OCI-LY7 (cell line): Measurements from ENCODE around the gene PRMT9. TPM values are rescaled to one million over a fixed set of nuclear protein-coding genes. Genes with fewer than 3 reads are reported as not detected.

ENCODE experiments used
- BruUV-seq: library from RNA; stranded (reverse); fragments of 400-500 nt; replicated peaks from 2 replicates; lab custom pipeline; 2021; lab: Mats Ljungman, UMichigan
- CTCF ChIA-PET: fragments of 300-600 bp; sonication (Branson Sonifier 250); formaldehyde crosslinking; loops from one replicate; lab custom pipeline; 2022; ENCODE audit warnings: antibody characterized with exemption; ENCODE audit not compliant: unreplicated experiment; lab: Charles Lee
- POLR2A ChIA-PET: fragments of 300-600 bp; sonication (Branson Sonifier 250); formaldehyde crosslinking; loops from one replicate; lab custom pipeline; 2022; ENCODE audit warnings: antibody characterized with exemption; lab: Charles Lee
- DNase-seq: peaks from one replicate; pipeline ENCODE4 v3.0.0-alpha.2; 2015; ENCODE audit warnings: low spot score
- H2AFZ ChIP-seq: fragments of 200-600 bp; sonication (generic), shearing (Covaris generic); 2 replicates; pipeline ENCODE4 v1.6.1; 2014; ENCODE audit warnings: mild to moderate bottlenecking, antibody characterized with exemption, low read length, moderate library complexity
- H3K27ac ChIP-seq: fragments of 200-600 bp; sonication (generic); 2 replicates; pipeline ENCODE4 v1.5.1; 2014; ENCODE audit warnings: mixed run types, low read depth, mild to moderate bottlenecking, moderate library complexity, low read length, inconsistent platforms; ENCODE audit not compliant: poor library complexity, severe bottlenecking
- H3K36me3 ChIP-seq: fragments of 200-600 bp; sonication (generic); 2 replicates; pipeline ENCODE4 v1.6.1; 2014; ENCODE audit warnings: mild to moderate bottlenecking, antibody characterized with exemption, low read length, moderate library complexity, mixed read lengths; ENCODE audit not compliant: insufficient read depth
- H3K4me1 ChIP-seq: fragments of 200-600 bp; sonication (generic); 2 replicates; pipeline ENCODE4 v1.5.1; 2014; ENCODE audit warnings: mild to moderate bottlenecking, low read length; ENCODE audit not compliant: insufficient read depth, poor library complexity, severe bottlenecking
- H3K4me2 ChIP-seq: fragments of 200-600 bp; sonication (generic); 2 replicates; pipeline ENCODE4 v1.6.1; 2014; ENCODE audit warnings: mild to moderate bottlenecking, low read length
- H3K4me3 ChIP-seq: fragments of 200-600 bp; sonication (generic); 2 replicates; pipeline ENCODE4 v1.5.1; 2014; ENCODE audit warnings: mild to moderate bottlenecking, low read depth, low read length; ENCODE audit not compliant: poor library complexity, severe bottlenecking
- H3K79me2 ChIP-seq: fragments of 200-600 bp; sonication (generic); 2 replicates; pipeline ENCODE4 v1.6.1; 2016; ENCODE audit warnings: low read depth, mild to moderate bottlenecking, low read length, moderate library complexity, mixed read lengths; ENCODE audit not compliant: insufficient read depth
- H3K9me2 ChIP-seq: fragments of 200-600 bp; sonication (generic); 2 replicates; pipeline ENCODE4 v1.6.1; 2016; ENCODE audit warnings: mild to moderate bottlenecking, low read length, mixed read lengths; ENCODE audit not compliant: insufficient read depth
- H3K9me3 ChIP-seq: fragments of 200-600 bp; sonication (generic); 2 replicates; pipeline ENCODE4 v1.6.1; 2014; ENCODE audit warnings: mild to moderate bottlenecking, mixed run types, low read length, mixed read lengths
- H4K20me1 ChIP-seq: fragments of 200-600 bp; sonication (generic); 2 replicates; pipeline ENCODE4 v1.6.1; 2014; ENCODE audit warnings: mild to moderate bottlenecking, antibody characterized with exemption, low read length, moderate library complexity, mixed read lengths; ENCODE audit not compliant: insufficient read depth
- CTCF ChIP-seq: fragments of 200-600 bp; sonication (generic); conservative IDR thresholded peaks from 2 replicates; pipeline ENCODE4 v1.5.1; 2014; ENCODE audit warnings: mild to moderate bottlenecking, antibody characterized with exemption, low read length, moderate library complexity, mixed read lengths
- EZH2phosphoT487 ChIP-seq: fragments of 200-600 bp; sonication (generic); IDR thresholded peaks from 2 replicates; pipeline ENCODE4 v1.6.1; 2018; ENCODE audit warnings: low read depth, borderline replicate concordance, mild to moderate bottlenecking, mixed run types, antibody characterized with exemption, low read length, moderate library complexity, mixed read lengths
- intact Hi-C: fragments of 100-400 bp; cut with micrococcal nuclease; formaldehyde crosslinking; loops from one replicate; pipeline ENCODE4 v1.10.0; 2022; ENCODE audit not compliant: unreplicated experiment
- total RNA-seq, 2 experiments: library from RNA; depleted of rRNA in 1 of 2; stranded (reverse); fragments of >200 nt in 1 of 2; shearing (Covaris generic) in 1 of 2; gene quantifications; 2 replicates each; pipeline ENCODE4 v1.2.3, GENCODE V29; 2014 to 2022

PRMT9 gene
- total RNA-seq, 2 experiments from 2014 or later = 13.1 to 13.9 TPM

- H3K27ac ChIP-seq = no peak overlapping the region
- no peak overlapping the region for H2AFZ ChIP-seq
- no peaks in the 10 kb centered on the region for H3K4me1 ChIP-seq
- ChIA-PET CTCF (no interaction called here), POLR2A (no interaction called here)
- H3K9me3 ChIP-seq = no peaks in the 10 kb centered on the region
- intact Hi-C loops = no loop called here
- TF ChIP-seq CTCF = no peak
- TF ChIP-seq EZH2phosphoT487 = no peak
- H3K9me2 ChIP-seq = no peaks in the 10 kb centered on the region
- no peaks in the 10 kb centered on the region for H3K79me2 ChIP-seq
- no peak overlapping the region for H3K4me2 ChIP-seq
- H4K20me1 ChIP-seq = no peaks in the 10 kb centered on the region
- no peak overlapping the region for H3K4me3 ChIP-seq
- no TSS peak for BruUV-seq
- DNase-seq = no peak
- no peaks in the 10 kb centered on the region for H3K36me3 ChIP-seq
Measured at GRCh38 chr4:147723326-147723725, 39.4 kb upstream of the PRMT9 start.

- Histone ChIP-seq H3K4me3 (no peak overlapping the region), H3K9me2 (no peaks in the 10 kb centered on the region), H3K27ac (no peak overlapping the region), H3K4me1 (no peaks in the 10 kb centered on the region), H3K79me2 (no peaks in the 10 kb centered on the region), H4K20me1 (no peaks in the 10 kb centered on the region), H2AFZ (no peak overlapping the region), H3K4me2 (no peak overlapping the region), H3K9me3 (no peaks in the 10 kb centered on the region), H3K36me3 (no peaks in the 10 kb centered on the region)
- intact Hi-C loops = loop anchor here (1.0 kb wide), 1 partner anchor 9 kb away; no protein-coding TSS in a partner anchor
- BruUV-seq = no TSS peak
- TF ChIP-seq CTCF = no peak
- no peak for TF ChIP-seq EZH2phosphoT487
- no peak for DNase-seq
- POLR2A ChIA-PET = no interaction called here
- CTCF ChIA-PET = no interaction called here
Measured at GRCh38 chr4:147717878-147718277, 33.9 kb upstream of the PRMT9 start.

GRCh38 chr4:147714575-147715401 lies 30.8 kb upstream of the PRMT9 start:
- BruUV-seq = no TSS peak
- Histone ChIP-seq H3K27ac (no peak overlapping the region), H3K36me3 (no peaks in the 10 kb centered on the region), H3K4me3 (no peak overlapping the region), H3K4me2 (no peak overlapping the region), H3K9me2 (no peaks in the 10 kb centered on the region), H4K20me1 (no peaks in the 10 kb centered on the region), H3K9me3 (no peaks in the 10 kb centered on the region), H3K79me2 (no peaks in the 10 kb centered on the region), H2AFZ (no peak overlapping the region), H3K4me1 (no peaks in the 10 kb centered on the region)
- ChIA-PET CTCF (no interaction called here), POLR2A (no interaction called here)
- intact Hi-C loops = no loop called here
- TF ChIP-seq EZH2phosphoT487 (no peak), CTCF (no peak)
- DNase-seq = no peak
